Suprapubic skin (tissue), 4 donors: ENCODE data around the gene SCYGR3. TPM values are rescaled to one million over a fixed set of nuclear protein-coding genes. Genes with fewer than 3 reads are reported as not detected.

Experiments
- DNase-seq, 2 donors: peaks; one replicate each; pipeline ENCODE4 v3.0.0-alpha.2; 2019; ENCODE audit warnings: low spot score in 2 of 2
- H3K27ac ChIP-seq: fragments of 200-600 bp; sonication (generic); one replicate; pipeline ENCODE4 v1.5.1; 2019
- H3K27me3 ChIP-seq: fragments of 200-600 bp; sonication (generic); one replicate; pipeline ENCODE4 v1.5.1; 2019
- H3K36me3 ChIP-seq: fragments of 200-600 bp; sonication (generic); one replicate; pipeline ENCODE4 v1.5.1; 2019
- H3K4me1 ChIP-seq: fragments of 200-600 bp; sonication (generic); one replicate; pipeline ENCODE4 v1.5.1; 2019
- H3K4me3 ChIP-seq: fragments of 200-600 bp; sonication (generic); one replicate; pipeline ENCODE4 v1.5.1; 2019; ENCODE audit warnings: mild to moderate bottlenecking
- H3K9me3 ChIP-seq: fragments of 200-600 bp; sonication (generic); one replicate; pipeline ENCODE4 v1.5.1; 2019
- EP300 ChIP-seq: sonication (generic); formaldehyde crosslinking; IDR thresholded peaks from one replicate; pipeline ENCODE4 v1.6.1; 2017; ENCODE audit warnings: antibody characterized with exemption
- POLR2A ChIP-seq, 2 donors: fragments of 450-650 bp; IDR thresholded peaks; one replicate each; pipeline ENCODE4 v1.6.1; 2017; ENCODE audit warnings: antibody characterized with exemption in 2 of 2, mild to moderate bottlenecking in 2 of 2, moderate library complexity in 2 of 2
- POLR2AphosphoS5 ChIP-seq, 3 donors: sonication (generic); formaldehyde crosslinking; IDR thresholded peaks; one replicate each; pipeline ENCODE4 v1.6.1; 2017; ENCODE audit warnings: antibody characterized with exemption in 3 of 3
- WGBS: methylation state at CpG from one replicate; pipeline ENCODE4 v1.1.5; 2018; 5-methylcytosine and 5-hydroxymethylcytosine counted together
- total RNA-seq, 4 donors: library from RNA; depleted of rRNA; stranded (reverse); fragments of >200 nt; gene quantifications; one replicate each; pipeline ENCODE4 v1.1.0, GENCODE V29; 2016
- TF ChIP-seq, protein P1 (sequence below), 2 donors: fragments of 200-600 bp in 1 of 2; fragments of 450-650 bp in 1 of 2; sonication (generic) in 1 of 2; IDR thresholded peaks; one replicate each; pipeline ENCODE4 v1.5.1; 2016 to 2019; ENCODE audit warnings: antibody characterized with exemption in 2 of 2, mild to moderate bottlenecking in 1 of 2, moderate library complexity in 1 of 2

The SCYGR3 gene
- total RNA-seq, 4 donors from 2014 or later = not detected

DNA sequence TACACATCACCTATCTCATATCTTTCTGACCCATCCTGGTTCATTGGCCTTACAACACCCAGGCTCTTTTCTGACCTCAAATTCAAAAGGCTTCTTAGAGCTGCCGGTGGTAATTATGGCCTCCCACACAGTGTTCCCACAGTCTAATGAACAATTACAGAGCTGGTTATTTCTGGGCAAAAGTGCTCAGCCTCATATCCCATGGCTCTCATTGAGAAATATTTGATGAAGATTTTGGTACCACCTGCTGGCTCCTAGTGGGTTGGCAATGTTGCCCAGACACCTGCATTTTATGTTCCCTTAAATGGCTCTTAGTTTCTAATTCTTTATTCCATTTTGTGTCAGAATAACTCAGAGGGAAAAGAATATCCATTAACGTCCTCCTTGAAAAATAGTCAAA lies 36.0 kb downstream of the SCYGR3 start:
- Histone ChIP-seq H3K27me3 (no peaks in the 10 kb centered on the region), H3K4me3 (no peak overlapping the region), H3K4me1 (no peaks in the 10 kb centered on the region), H3K9me3 (peaks cover 17% of the 10 kb centered on the region), H3K27ac (no peak overlapping the region), H3K36me3 (no peaks in the 10 kb centered on the region)
- TF ChIP-seq EP300 = no peak
- TF ChIP-seq POLR2AphosphoS5 (IDR thresholded peaks at IDR 0.05) = no peak
- TF ChIP-seq, protein P1, sequence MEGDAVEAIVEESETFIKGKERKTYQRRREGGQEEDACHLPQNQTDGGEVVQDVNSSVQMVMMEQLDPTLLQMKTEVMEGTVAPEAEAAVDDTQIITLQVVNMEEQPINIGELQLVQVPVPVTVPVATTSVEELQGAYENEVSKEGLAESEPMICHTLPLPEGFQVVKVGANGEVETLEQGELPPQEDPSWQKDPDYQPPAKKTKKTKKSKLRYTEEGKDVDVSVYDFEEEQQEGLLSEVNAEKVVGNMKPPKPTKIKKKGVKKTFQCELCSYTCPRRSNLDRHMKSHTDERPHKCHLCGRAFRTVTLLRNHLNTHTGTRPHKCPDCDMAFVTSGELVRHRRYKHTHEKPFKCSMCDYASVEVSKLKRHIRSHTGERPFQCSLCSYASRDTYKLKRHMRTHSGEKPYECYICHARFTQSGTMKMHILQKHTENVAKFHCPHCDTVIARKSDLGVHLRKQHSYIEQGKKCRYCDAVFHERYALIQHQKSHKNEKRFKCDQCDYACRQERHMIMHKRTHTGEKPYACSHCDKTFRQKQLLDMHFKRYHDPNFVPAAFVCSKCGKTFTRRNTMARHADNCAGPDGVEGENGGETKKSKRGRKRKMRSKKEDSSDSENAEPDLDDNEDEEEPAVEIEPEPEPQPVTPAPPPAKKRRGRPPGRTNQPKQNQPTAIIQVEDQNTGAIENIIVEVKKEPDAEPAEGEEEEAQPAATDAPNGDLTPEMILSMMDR (IDR thresholded peaks at IDR 0.05) = no peak
- no peak for TF ChIP-seq POLR2A (IDR thresholded peaks at IDR 0.05)
- WGBS = 67% methylated on average over 2 of the region's 2 CpGs
- no peak for DNase-seq

DNA sequence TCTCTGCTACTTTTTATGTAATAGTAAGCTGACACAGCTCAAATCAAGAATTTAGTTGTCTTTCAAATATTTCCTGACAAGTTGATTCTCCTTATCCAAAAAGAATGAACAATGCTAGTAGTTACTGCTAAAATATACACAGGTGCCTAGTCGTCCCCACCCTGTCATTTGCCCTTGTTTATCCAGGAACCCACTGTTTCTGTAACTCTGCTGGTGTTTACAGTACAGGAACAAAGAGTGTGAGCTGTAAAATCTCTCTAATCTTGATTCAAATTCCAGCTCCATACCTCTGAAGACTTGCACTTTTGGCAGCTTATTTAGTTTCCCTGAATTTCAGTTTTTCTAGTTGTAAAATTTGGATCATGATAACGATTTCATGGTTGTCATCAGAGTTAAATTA lies 37.1 kb downstream of the SCYGR3 start:
- 52% methylated on average over 2 of the region's 2 CpGs for WGBS
- no peak for DNase-seq
- H3K4me1 ChIP-seq = no peaks in the 10 kb centered on the region
- H3K27ac ChIP-seq = no peak overlapping the region
- no peaks in the 10 kb centered on the region for H3K27me3 ChIP-seq
- H3K4me3 ChIP-seq = no peak overlapping the region
- TF ChIP-seq, protein P1 (IDR thresholded peaks at IDR 0.05) = no peak
- TF ChIP-seq POLR2AphosphoS5 (IDR thresholded peaks at IDR 0.05) (no peak), POLR2A (IDR thresholded peaks at IDR 0.05) (no peak), EP300 (no peak)
- peaks cover 6% of the 10 kb centered on the region for H3K9me3 ChIP-seq
- no peaks in the 10 kb centered on the region for H3K36me3 ChIP-seq

DNA sequence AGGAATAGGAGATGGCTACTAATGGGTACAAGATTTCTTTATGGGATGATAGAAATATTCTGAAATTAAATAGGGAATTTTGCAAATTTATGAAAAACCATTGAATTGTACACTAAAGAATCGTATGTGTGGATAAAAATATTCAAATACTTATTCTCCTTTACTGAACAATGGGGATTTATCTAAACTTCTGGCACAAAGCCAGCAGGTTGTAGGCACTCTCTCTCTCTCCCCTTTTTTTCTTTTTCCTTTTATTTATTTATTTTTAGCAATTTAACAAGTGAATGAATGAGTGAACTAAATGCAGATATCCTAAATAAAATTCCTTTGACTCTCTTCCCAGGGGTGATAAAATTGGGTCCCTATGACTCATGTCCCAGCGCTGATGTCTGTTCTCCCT lies 37.8 kb downstream of the SCYGR3 start:
- no peaks in the 10 kb centered on the region for H3K27me3 ChIP-seq
- H3K4me3 ChIP-seq = no peak overlapping the region
- no peak overlapping the region for H3K27ac ChIP-seq
- H3K36me3 ChIP-seq = no peaks in the 10 kb centered on the region
- no peak for DNase-seq
- no peaks in the 10 kb centered on the region for H3K4me1 ChIP-seq
- 64% methylated on average over 2 of the region's 2 CpGs for WGBS
- no peaks in the 10 kb centered on the region for H3K9me3 ChIP-seq
- no peak for TF ChIP-seq EP300

DNA sequence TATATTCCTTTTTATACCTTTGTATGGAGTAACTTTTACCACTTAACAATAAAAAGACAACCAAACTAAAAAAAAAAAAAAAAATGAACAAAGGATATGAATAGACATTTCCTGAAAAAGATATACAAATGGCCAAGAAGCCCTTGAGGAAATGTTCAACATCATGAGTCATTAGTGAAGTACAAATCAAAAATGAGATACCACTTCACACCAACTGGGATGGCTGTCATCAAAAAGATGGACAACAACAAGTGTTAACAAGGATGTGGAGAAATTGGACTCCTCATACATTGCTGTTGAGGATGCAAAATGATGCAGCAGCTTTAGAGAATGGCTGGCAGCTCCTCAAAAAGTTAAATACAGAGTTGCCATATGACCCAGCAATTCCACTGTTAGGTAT lies 38.5 kb downstream of the SCYGR3 start:
- Histone ChIP-seq H3K4me3 (no peak overlapping the region), H3K36me3 (no peaks in the 10 kb centered on the region), H3K9me3 (no peaks in the 10 kb centered on the region), H3K4me1 (no peaks in the 10 kb centered on the region), H3K27ac (no peak overlapping the region), H3K27me3 (no peaks in the 10 kb centered on the region)
- no peak for TF ChIP-seq EP300
- TF ChIP-seq, protein P1 (IDR thresholded peaks at IDR 0.05) = no peak
- TF ChIP-seq POLR2AphosphoS5 (IDR thresholded peaks at IDR 0.05) = no peak
- TF ChIP-seq POLR2A (IDR thresholded peaks at IDR 0.05) = no peak
- DNase-seq = no peak

- Histone ChIP-seq H3K4me1 (no peaks in the 10 kb centered on the region), H3K27me3 (no peaks in the 10 kb centered on the region), H3K27ac (no peak overlapping the region), H3K9me3 (no peaks in the 10 kb centered on the region), H3K36me3 (no peaks in the 10 kb centered on the region), H3K4me3 (no peak overlapping the region)
- TF ChIP-seq, protein P1 (IDR thresholded peaks at IDR 0.05) = no peak
- TF ChIP-seq EP300 = no peak
- no peak for TF ChIP-seq POLR2AphosphoS5 (IDR thresholded peaks at IDR 0.05)
- no peak for TF ChIP-seq POLR2A (IDR thresholded peaks at IDR 0.05)
- no peak for DNase-seq
- 37% methylated on average over 1 of the region's 1 CpG for WGBS
Observed at GRCh38 chr2:227570615-227571014, 44.0 kb downstream of the SCYGR3 start.

GRCh38 chr2:227568852-227569169 lies 45.8 kb downstream of the SCYGR3 start:
- Histone ChIP-seq H3K27ac (no peak overlapping the region), H3K4me3 (no peak overlapping the region), H3K36me3 (peaks cover 3% of the 10 kb centered on the region), H3K27me3 (no peaks in the 10 kb centered on the region), H3K4me1 (no peaks in the 10 kb centered on the region), H3K9me3 (no peaks in the 10 kb centered on the region)
- WGBS = 90% methylated on average over 2 of the region's 2 CpGs
- DNase-seq = no peak
- TF ChIP-seq POLR2A (IDR thresholded peaks at IDR 0.05) (no peak), EP300 (no peak), POLR2AphosphoS5 (IDR thresholded peaks at IDR 0.05) (no peak)
- TF ChIP-seq, protein P1 (IDR thresholded peaks at IDR 0.05) = no peak
